Esophagus muscularis mucosa (tissue), 4 donors: ENCODE data around the gene SERPINE2. TPM values are rescaled to one million over a fixed set of nuclear protein-coding genes. Genes with fewer than 3 reads are reported as not detected.

Source experiments
- DNase-seq: peaks from one replicate; pipeline ENCODE4 v3.0.0-alpha.2; 2017; ENCODE audit errors: extremely low spot score
- H3K27ac ChIP-seq, 4 donors: fragments of 200-600 bp; sonication (generic); replicated peaks in 1 of 4; 1 replicate in 3 of 4; 2 replicates in 1 of 4; pipeline ENCODE4 v1.5.1; 2016 to 2019; ENCODE audit warnings: mild to moderate bottlenecking in 1 of 4
- H3K27me3 ChIP-seq, 4 donors: fragments of 200-600 bp; sonication (generic); one replicate each; pipeline versions ENCODE4 v1.5.1 to v1.6.0; 2016 to 2019
- H3K36me3 ChIP-seq, 4 donors: fragments of 200-600 bp; sonication (generic); one replicate each; pipeline ENCODE4 v1.5.1; 2016 to 2019
- H3K4me1 ChIP-seq, 4 donors: fragments of 200-600 bp; sonication (generic); one replicate each; pipeline ENCODE4 v1.5.1; 2016 to 2019
- H3K4me3 ChIP-seq, 4 donors: fragments of 200-600 bp; sonication (generic); 1 replicate in 2 of 4; 2 replicates in 2 of 4; pipeline ENCODE4 v1.5.1; 2016 to 2019; ENCODE audit warnings: mild to moderate bottlenecking in 4 of 4, moderate library complexity in 1 of 4
- H3K9me3 ChIP-seq, 4 donors: fragments of 200-600 bp; sonication (generic); 1 replicate in 3 of 4; 2 replicates in 1 of 4; pipeline ENCODE4 v1.5.1; 2016 to 2019
- CTCF ChIP-seq, 3 experiments: fragments of 200-600 bp in 2 of 3; fragments of 450-650 bp in 1 of 3; sonication (generic) in 2 of 3; IDR thresholded peaks; one replicate each; pipeline ENCODE4 v1.5.1; 2017 to 2019; ENCODE audit warnings: antibody characterized with exemption in 3 of 3, mild to moderate bottlenecking in 2 of 3, moderate library complexity in 1 of 3
- EP300 ChIP-seq: sonication (generic); formaldehyde crosslinking; IDR thresholded peaks from one replicate; pipeline ENCODE4 v1.6.1; 2017; ENCODE audit warnings: antibody characterized with exemption
- POLR2A ChIP-seq: fragments of 450-650 bp; IDR thresholded peaks from one replicate; pipeline ENCODE4 v1.6.1; 2017; ENCODE audit warnings: antibody characterized with exemption, moderate library complexity, mild to moderate bottlenecking, low read depth
- POLR2AphosphoS5 ChIP-seq, 2 donors: sonication (generic); formaldehyde crosslinking; IDR thresholded peaks; one replicate each; pipeline ENCODE4 v1.6.1; 2017; ENCODE audit warnings: antibody characterized with exemption in 2 of 2
- WGBS: methylation state at CpG from one replicate; pipeline ENCODE4 v1.1.5; 2018; 5-methylcytosine and 5-hydroxymethylcytosine counted together
- intact Hi-C: fragments of 100-400 bp; cut with DNase I; formaldehyde crosslinking; loops from one replicate; pipeline ENCODE4 v1.15.1; 2023
- total RNA-seq, 4 donors: library from RNA; depleted of rRNA; stranded (reverse); fragments of >200 nt; gene quantifications; one replicate each; pipeline versions ENCODE4 v1.1.0 to v1.2.1, GENCODE V29; 2016

The SERPINE2 gene
- total RNA-seq, 4 donors from 2014 or later = 20.4 to 126 (median 42.1) TPM

- no peaks in the 10 kb centered on the region for H3K36me3 ChIP-seq
- no peak for DNase-seq
- no peak for TF ChIP-seq POLR2AphosphoS5 (IDR thresholded peaks at IDR 0.05)
- TF ChIP-seq EP300 = no peak
- TF ChIP-seq CTCF (IDR thresholded peaks at IDR 0.05) = no peak
- TF ChIP-seq POLR2A = no peak
- no peak overlapping the region for H3K27ac ChIP-seq
- no peaks in the 10 kb centered on the region for H3K27me3 ChIP-seq
- WGBS = 78% methylated on average over 5 of the region's 5 CpGs
- H3K4me1 ChIP-seq = no peaks in the 10 kb centered on the region
- no peak overlapping the region for H3K4me3 ChIP-seq
- intact Hi-C loops = no loop called here
- H3K9me3 ChIP-seq = no peaks in the 10 kb centered on the region
Measured at GRCh38 chr2:224062481-224063297, 23.6 kb upstream of the SERPINE2 start.

GRCh38 chr2:224060783-224061482 lies 21.8 kb upstream of the SERPINE2 start:
- no peaks in the 10 kb centered on the region for H3K36me3 ChIP-seq
- H3K4me1 ChIP-seq = no peaks in the 10 kb centered on the region
- no peaks in the 10 kb centered on the region for H3K27me3 ChIP-seq
- DNase-seq = no peak
- TF ChIP-seq POLR2A (no peak), POLR2AphosphoS5 (IDR thresholded peaks at IDR 0.05) (no peak), EP300 (no peak), CTCF (IDR thresholded peaks at IDR 0.05) (no peak)
- intact Hi-C loops = no loop called here
- no peak overlapping the region for H3K4me3 ChIP-seq
- 65% methylated on average over 2 of the region's 2 CpGs for WGBS
- H3K9me3 ChIP-seq = no peaks in the 10 kb centered on the region
- H3K27ac ChIP-seq = no peak overlapping the region

GRCh38 chr2:224059178-224059577 lies 20.1 kb upstream of the SERPINE2 start:
- intact Hi-C loops = no loop called here
- no peak overlapping the region for H3K4me3 ChIP-seq
- TF ChIP-seq CTCF (IDR thresholded peaks at IDR 0.05) = no peak
- TF ChIP-seq POLR2AphosphoS5 (IDR thresholded peaks at IDR 0.05) = no peak
- TF ChIP-seq EP300 = no peak
- no peak for TF ChIP-seq POLR2A
- no peaks in the 10 kb centered on the region for H3K4me1 ChIP-seq
- H3K27me3 ChIP-seq = no peaks in the 10 kb centered on the region
- DNase-seq = no peak
- no peaks in the 10 kb centered on the region for H3K36me3 ChIP-seq
- WGBS = 100% methylated on average over 1 of the region's 1 CpG
- H3K27ac ChIP-seq = no peak overlapping the region
- H3K9me3 ChIP-seq = no peaks in the 10 kb centered on the region

- TF ChIP-seq EP300 (no peak), CTCF (IDR thresholded peaks at IDR 0.05) (no peak), POLR2A (no peak), POLR2AphosphoS5 (IDR thresholded peaks at IDR 0.05) (no peak)
- WGBS = 76% methylated on average over 2 of the region's 2 CpGs
Measured at GRCh38 chr2:224058048-224058775, 19.1 kb upstream of the SERPINE2 start.

More at GRCh38 chr2:224058048-224058775, 19.1 kb upstream of the SERPINE2 start:
- intact Hi-C loops = no loop called here
- H3K27me3 ChIP-seq = no peaks in the 10 kb centered on the region
- no peak for DNase-seq
- no peak overlapping the region for H3K27ac ChIP-seq
- no peaks in the 10 kb centered on the region for H3K4me1 ChIP-seq
- H3K4me3 ChIP-seq = no peak overlapping the region
- no peaks in the 10 kb centered on the region for H3K36me3 ChIP-seq
- no peaks in the 10 kb centered on the region for H3K9me3 ChIP-seq
